Amniotic epithelial cell (primary cell): ENCODE results near the gene ARRB1.

Source experiments
- DNase-seq: peaks from one replicate; pipeline ENCODE4 v3.0.0-alpha.2; 2010; ENCODE audit warnings: low read depth

The ARRB1 gene

DNA sequence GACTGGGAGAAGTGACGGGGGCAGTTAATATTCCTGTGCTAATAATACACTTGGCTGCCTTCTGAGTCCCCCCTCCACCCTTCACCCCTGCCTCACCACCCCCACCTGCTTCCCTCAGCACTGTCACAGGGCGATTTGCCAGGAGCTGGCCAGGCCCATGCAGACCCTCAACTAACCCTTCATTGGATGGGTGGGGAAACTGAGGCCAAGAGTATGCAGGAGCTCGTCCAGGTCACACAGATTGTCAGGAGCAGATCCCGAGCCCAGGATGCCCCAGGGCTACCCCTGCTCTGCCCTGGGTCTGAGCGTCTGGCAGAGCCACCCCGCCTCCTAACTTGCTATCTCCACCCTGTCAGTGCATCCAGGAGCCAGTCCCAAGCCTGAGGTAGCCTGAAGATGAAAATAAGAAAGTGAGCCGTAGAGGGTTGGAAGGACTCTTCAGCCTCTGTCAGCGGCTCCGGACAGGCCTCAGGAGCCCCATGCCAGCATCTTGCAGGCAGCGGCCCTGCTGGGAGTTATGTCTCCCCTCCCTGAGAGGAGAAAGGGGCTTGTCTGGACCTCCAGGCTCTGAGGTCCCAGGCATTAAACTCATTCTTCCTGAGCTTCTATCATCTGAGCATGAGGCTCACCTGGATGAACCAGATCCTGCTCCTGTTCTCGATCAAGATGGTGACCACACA, 104.7 kb downstream of the ARRB1 start:
- no peak for DNase-seq

GRCh38 chr11:75246006-75246670, 105.3 kb downstream of the ARRB1 start:
- DNase-seq = no peak

GRCh38 chr11:75245356-75246005, 106.0 kb downstream of the ARRB1 start:
- no peak for DNase-seq

- DNase-seq = no peak
These were observed 107.2 kb downstream of the ARRB1 start for GRCh38 chr11:75244052-75244814.

GRCh38 chr11:75242722-75243600, 108.5 kb downstream of the ARRB1 start:
- no peak for DNase-seq

- DNase-seq = no peak
These were observed 109.4 kb downstream of the ARRB1 start for GRCh38 chr11:75241906-75242644.

DNA sequence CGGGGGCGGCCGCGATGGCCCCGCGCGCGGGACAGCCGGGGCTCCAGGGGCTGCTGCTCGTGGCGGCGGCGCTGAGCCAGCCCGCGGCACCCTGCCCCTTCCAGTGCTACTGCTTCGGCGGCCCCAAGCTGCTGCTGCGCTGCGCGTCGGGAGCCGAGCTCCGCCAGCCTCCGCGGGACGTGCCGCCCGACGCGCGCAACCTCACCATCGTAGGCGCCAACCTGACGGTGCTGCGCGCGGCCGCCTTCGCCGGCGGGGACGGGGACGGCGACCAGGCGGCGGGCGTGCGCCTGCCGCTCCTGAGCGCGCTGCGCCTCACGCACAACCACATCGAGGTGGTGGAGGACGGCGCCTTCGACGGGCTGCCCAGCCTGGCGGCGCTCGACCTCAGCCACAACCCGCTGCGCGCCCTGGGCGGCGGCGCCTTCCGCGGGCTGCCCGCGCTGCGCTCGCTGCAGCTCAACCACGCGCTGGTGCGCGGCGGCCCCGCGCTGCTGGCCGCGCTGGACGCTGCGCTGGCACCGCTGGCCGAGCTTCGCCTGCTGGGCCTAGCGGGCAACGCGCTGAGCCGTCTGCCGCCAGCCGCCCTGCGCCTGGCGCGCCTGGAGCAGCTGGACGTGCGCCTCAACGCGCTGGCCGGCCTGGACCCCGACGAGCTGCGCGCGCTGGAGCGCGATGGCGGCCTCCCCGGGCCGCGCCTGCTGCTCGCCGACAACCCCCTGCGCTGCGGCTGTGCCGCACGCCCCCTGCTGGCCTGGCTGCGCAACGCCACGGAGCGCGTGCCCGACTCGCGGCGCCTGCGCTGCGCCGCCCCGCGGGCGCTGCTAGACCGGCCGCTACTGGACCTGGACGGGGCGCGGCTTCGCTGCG, 110.2 kb downstream of the ARRB1 start:
- peak; percentile 71 for DNase-seq

- DNase-seq = peak; percentile 8
These were observed 111.0 kb downstream of the ARRB1 start, which contains the start of gene TPBGL for GRCh38 chr11:75240311-75241035. TPBGL (plus strand) TSS chr11:75240774; CDS start chr11:75241050, 276 bp downstream.

- DNase-seq = no peak
These were observed 111.8 kb downstream of the ARRB1 start for GRCh38 chr11:75239531-75240290.

- no peak for DNase-seq
These were observed 112.6 kb downstream of the ARRB1 start for GRCh38 chr11:75238595-75239440.

DNA sequence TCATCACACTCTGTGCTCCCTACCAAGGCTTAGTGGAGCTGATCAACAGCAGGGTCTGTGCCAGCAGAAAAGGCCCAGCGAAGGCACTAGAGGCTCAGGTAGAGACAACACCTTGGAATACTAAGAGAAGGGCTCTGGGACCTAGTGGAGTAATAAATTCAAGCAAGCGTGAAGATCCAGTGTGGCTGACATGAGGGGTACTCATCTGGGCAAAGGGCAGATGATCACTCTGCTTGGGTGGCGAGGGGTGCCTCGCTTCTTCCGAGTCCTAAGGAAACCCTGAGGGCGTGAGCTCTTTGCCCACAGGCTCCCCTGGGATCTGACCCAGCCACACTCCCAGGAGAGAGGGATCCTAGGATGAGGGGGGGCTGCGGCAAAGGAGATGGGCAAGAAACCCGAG, 114.4 kb downstream of the ARRB1 start:
- DNase-seq = no peak

DNA sequence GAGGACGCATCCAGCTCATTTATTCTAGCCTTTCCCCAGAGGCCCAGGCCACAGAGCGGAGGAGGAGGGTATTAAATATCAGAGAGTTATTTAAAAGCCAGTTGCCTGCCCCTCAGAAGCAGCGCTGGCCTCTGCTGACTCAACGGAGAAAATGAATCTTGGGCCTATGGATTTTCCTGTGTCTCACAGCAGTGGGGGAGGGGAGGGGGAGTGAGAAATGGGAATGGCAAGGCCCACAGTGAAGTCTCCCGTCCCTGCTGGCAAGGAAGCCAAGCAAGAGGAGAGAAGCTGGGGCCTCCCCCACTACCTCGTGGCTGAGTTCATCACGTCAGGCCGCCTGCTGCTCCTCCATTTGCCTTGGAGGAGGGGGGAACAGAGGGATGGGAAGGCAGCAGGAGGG, 115.4 kb downstream of the ARRB1 start:
- no peak for DNase-seq

GRCh38 chr11:75233754-75234172, 117.7 kb downstream of the ARRB1 start:
- peak; percentile 71 for DNase-seq

DNA sequence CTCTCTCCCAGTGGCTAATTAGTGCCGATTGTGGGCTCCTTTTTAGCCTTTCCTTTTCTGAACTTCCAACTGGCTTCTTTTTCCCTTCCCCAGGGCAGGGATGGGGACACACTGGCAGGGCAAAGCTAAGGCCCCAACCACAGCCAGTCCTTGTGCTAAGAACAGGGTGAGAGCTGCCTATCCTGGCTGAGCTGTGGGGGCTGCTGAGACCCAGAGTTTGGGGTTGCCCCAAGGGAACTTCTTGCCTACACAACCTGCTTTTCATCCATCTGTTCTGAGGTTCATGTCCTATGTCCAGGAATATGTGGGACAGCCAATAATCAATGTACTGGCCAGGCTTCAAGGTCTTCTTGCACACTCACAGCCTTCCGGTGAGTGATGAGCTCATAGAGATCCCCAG, 120.8 kb downstream of the ARRB1 start:
- no peak for DNase-seq

DNA sequence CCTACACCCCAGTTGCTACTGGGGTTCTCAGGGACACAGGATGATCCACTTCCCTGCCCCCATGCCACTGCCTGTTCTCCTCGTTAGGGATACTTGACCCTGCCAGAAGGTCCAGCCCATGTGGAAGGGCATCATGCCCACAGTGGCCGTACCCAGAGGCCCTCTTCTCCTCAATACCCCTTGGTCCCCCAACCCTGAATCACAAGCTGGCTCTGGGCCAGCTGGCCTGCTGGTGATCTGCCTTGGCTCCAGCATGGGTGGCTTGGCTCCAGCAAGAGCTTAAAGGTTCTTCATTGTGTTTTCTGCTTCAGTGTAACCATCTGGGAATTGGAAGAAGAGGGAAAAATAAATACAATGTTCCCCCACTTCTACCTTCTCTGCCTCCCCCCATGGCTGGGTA, 122.0 kb downstream of the ARRB1 start:
- DNase-seq = no peak

DNA sequence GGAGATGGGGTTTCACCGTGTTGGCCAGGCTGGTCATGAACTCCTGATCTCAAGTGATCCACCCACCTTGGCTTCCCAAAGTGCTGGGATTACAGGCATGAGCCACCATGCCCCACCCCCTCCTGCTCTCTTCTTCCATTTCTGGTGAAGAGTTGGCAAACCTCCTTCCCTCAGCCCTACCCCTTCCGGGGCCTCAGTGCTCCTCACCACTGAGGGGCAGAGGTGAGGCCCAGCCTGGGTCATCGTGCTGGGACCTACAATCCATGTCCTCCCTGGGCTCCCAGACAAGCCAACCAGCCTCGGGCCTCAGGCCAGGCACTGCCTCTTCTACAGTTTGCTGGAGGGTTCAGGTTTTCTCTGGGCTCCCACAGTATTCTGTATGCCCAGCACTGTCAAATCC, 125.7 kb downstream of the ARRB1 start:
- no peak for DNase-seq

DNA sequence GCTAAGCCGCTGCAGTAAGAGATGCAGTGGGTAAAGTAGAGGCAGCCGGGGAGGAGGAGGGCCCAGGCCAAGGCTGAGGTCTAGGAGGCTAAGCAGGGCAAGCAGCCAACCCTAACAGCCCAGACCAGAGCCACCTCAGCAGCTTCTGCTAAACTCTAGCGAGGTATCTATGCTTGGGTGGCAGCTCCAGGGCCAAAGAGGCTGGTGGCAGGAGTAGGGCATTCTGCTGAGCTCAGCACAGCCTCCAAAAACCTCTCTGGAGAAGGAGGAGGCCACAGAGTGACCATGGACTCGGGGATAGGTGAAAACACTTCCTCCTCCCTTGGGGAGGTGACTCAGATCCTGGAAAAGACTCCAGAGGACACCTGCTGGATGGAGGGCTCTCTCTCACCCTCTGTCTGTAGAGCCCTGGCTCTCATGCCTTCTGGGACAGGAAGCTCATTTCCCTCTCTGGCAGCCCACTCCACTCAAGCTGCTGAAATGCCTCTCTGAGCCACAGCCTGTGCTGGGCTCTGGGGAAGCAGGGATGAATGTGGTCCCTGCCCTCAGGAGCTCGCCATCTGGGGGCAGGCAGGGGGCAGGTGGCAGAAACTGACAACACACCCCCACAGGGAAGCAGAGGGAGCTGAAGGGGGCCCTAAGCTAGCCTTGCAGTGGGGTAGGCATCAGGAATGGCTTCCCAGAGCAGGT, 127.4 kb downstream of the ARRB1 start:
- no peak for DNase-seq
